Lung (tissue), 12 donors: ENCODE data around the gene KIF3B. TPM values are rescaled to one million over a fixed set of nuclear protein-coding genes. Genes with fewer than 3 reads are reported as not detected.

ENCODE experiments used
- ATAC-seq: fragments of 200-7000 bp; cut with Tn5 transposase; one replicate; pipeline ENCODE4 v1.9.1; 2020; ENCODE audit warnings: moderate number of reproducible peaks; ENCODE audit not compliant: insufficient read depth, low FRiP score
- DNase-seq, 3 donors: peaks; one replicate each; pipeline ENCODE4 v3.0.0-alpha.2; 2013 to 2017
- H3K27ac ChIP-seq, 2 donors: one replicate each; pipeline ENCODE4 v1.5.1; 2013; ENCODE audit warnings: mild to moderate bottlenecking in 2 of 2, moderate library complexity in 2 of 2, control low read depth in 1 of 2, inconsistent platforms in 1 of 2, low read depth in 1 of 2, low read length in 1 of 2
- H3K27me3 ChIP-seq, 3 donors: one replicate each; pipeline ENCODE4 v1.5.1; 2013; ENCODE audit warnings: low read length in 2 of 3; ENCODE audit not compliant: control insufficient read depth in 3 of 3, insufficient read depth in 3 of 3
- H3K36me3 ChIP-seq, 4 donors: one replicate each; pipeline ENCODE4 v1.5.1; 2013; ENCODE audit warnings: low read length in 4 of 4, mild to moderate bottlenecking in 1 of 4, moderate library complexity in 1 of 4; ENCODE audit not compliant: control insufficient read depth in 4 of 4, insufficient read depth in 4 of 4
- H3K4me1 ChIP-seq, 5 donors: one replicate each; pipeline ENCODE4 v1.5.1; 2013; ENCODE audit warnings: low read length in 5 of 5, mild to moderate bottlenecking in 2 of 5, moderate library complexity in 1 of 5; ENCODE audit not compliant: control insufficient read depth in 5 of 5, insufficient read depth in 5 of 5
- H3K4me3 ChIP-seq: one replicate; pipeline ENCODE4 v1.5.1; 2013; ENCODE audit warnings: mild to moderate bottlenecking, control low read depth, moderate library complexity
- H3K9ac ChIP-seq, 2 donors: one replicate each; pipeline ENCODE4 v1.5.1; 2013; ENCODE audit warnings: low read length in 2 of 2, control low read depth in 1 of 2; ENCODE audit not compliant: insufficient read depth in 1 of 2
- H3K9me3 ChIP-seq, 4 donors: one replicate each; pipeline ENCODE4 v1.5.1; 2013; ENCODE audit warnings: low read length in 3 of 4, mild to moderate bottlenecking in 1 of 4, moderate library complexity in 1 of 4; ENCODE audit not compliant: control insufficient read depth in 4 of 4, insufficient read depth in 3 of 4
- CTCF ChIP-seq: IDR thresholded peaks from 2 replicates; pipeline ENCODE4 v1.5.1; 2012; ENCODE audit warnings: mild to moderate bottlenecking; ENCODE audit errors: control extremely low read depth, extremely low read depth
- WGBS, 2 donors: extraction: QIAGEN DNeasy Blood & Tissue Kit; methylation state at CpG; one replicate each; pipeline ENCODE4 v1.1.7; 2013; 5-methylcytosine and 5-hydroxymethylcytosine counted together
- polyA plus RNA-seq, 2 donors: library from polyadenylated mRNA; stranded (reverse); fragments of 200-250 nt; gene quantifications; one replicate each; pipeline ENCODE4 v1.2.1, GENCODE V29; 2013
- total RNA-seq, 2 donors: library from RNA; depleted of rRNA in 1 of 2; stranded (reverse); fragments of >200 nt in 1 of 2; gene quantifications; one replicate each; pipeline ENCODE4 v1.2.1, GENCODE V29; 2014 to 2021
- donor health status: control.
- donor health status: control.
- donor health status: Bipolar disorder and iron deficiency.
- donor health status: healthy.
- donor health status: DM: yes; HTN: yes; CAD: no.

The KIF3B gene
- total and polyA plus RNA-seq, 4 donors = 8.5 to 35.3 (median 23.2) TPM

DNA sequence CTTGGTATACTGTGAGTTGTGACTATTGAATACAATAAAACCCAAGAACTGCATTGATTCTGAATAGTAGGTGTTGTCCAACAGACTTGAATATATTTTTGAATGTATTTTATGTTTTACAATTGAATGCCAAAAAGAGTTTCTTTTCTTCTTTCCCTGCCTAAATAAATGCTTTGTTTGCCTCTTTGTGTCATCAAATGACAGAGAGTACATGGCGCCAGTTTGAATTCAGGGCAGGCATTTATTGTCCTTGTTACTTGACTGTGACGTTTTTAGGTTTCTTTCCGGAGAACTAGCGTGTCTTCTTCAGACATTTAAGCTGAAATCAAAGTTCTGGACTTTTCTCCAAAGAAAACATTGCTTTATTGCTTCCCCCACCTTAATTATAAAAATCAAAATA, 16.6 kb downstream of the KIF3B start:
- no peak overlapping the region for H3K4me3 ChIP-seq
- no peak overlapping the region for H3K9ac ChIP-seq
- no peaks in the 10 kb centered on the region for H3K36me3 ChIP-seq
- peaks cover 3 to 21% (median 7%) of the 10 kb centered on the region in 5 donors for H3K4me1 ChIP-seq
- no peaks in the 10 kb centered on the region for H3K27me3 ChIP-seq
- no peak for TF ChIP-seq CTCF
- ATAC-seq (no peak), DNase-seq (no peak)
- WGBS, 2 donors = 79 to 96% methylated on average over 4 of the region's 4 CpGs
- no peak overlapping the region for H3K27ac ChIP-seq
- H3K9me3 ChIP-seq = no peaks in the 10 kb centered on the region

DNA sequence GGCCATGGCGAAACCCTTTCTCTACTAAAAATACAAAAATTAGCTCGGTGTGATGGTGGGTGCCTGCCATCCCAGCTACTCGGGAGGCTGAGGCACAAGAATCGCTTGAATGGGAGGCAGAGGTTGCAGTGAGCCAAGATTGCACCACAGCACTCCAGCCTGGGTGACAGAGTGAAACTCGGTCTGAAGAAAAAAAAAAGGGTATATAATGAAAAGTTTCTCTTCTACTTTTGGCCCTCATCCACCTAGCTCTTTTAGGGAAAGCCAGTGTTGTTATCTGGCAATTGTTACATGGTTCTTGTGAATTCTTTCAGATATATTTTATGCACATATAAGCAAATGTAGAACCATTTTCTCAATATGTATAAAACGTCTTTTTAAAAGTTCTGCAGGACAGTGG, 19.0 kb downstream of the KIF3B start:
- Histone ChIP-seq H3K4me1 (peaks cover 3 to 21% (median 7%) of the 10 kb centered on the region in 5 donors), H3K9me3 (no peaks in the 10 kb centered on the region), H3K27ac (no peak overlapping the region), H3K4me3 (no peak overlapping the region), H3K36me3 (no peaks in the 10 kb centered on the region), H3K27me3 (no peaks in the 10 kb centered on the region), H3K9ac (peak overlapping the region in 1 of 2 donors; percentile 23)
- TF ChIP-seq CTCF = no peak
- peak in 2 of 3 donors; percentile 42 to 81 for DNase-seq
- WGBS, 2 donors = 65 to 76% methylated on average over 6 of the region's 6 CpGs
- no peak for ATAC-seq

- H3K27ac ChIP-seq = no peak overlapping the region
- ATAC-seq = no peak
- no peaks in the 10 kb centered on the region for H3K27me3 ChIP-seq
- DNase-seq = peak; percentile 71 to 94 (median 91)
- no peak overlapping the region for H3K9ac ChIP-seq
- no peak for TF ChIP-seq CTCF
- 75 to 86% methylated on average over 6 of the region's 6 CpGs for WGBS, 2 donors
- peaks cover 3 to 21% (median 7%) of the 10 kb centered on the region in 5 donors for H3K4me1 ChIP-seq
- no peak overlapping the region for H3K4me3 ChIP-seq
- no peaks in the 10 kb centered on the region for H3K9me3 ChIP-seq
- no peaks in the 10 kb centered on the region for H3K36me3 ChIP-seq
Measured at GRCh38 chr20:32296819-32297420, 19.5 kb downstream of the KIF3B start.

- peaks cover 3 to 26% (median 7%) of the 10 kb centered on the region in 5 donors for H3K4me1 ChIP-seq
- DNase-seq = no peak
- no peaks in the 10 kb centered on the region for H3K36me3 ChIP-seq
- no peak overlapping the region for H3K4me3 ChIP-seq
- H3K27ac ChIP-seq = no peak overlapping the region
- no peak for ATAC-seq
- H3K9me3 ChIP-seq = no peaks in the 10 kb centered on the region
- no peak overlapping the region for H3K9ac ChIP-seq
- H3K27me3 ChIP-seq = no peaks in the 10 kb centered on the region
- no peak for TF ChIP-seq CTCF
- 86% methylated on average over 4 of the region's 4 CpGs for WGBS, 2 donors
Measured at GRCh38 chr20:32297439-32297838, 20.0 kb downstream of the KIF3B start.
